SK-N-SH treated with all-trans-retinoic acid at 6 μM for 48 hours (cell line): ENCODE results near the gene ZNF606.

Source experiments
- ATAC-seq: fragments of 200-7000 bp; cut with Tn5 transposase; 3 replicates; pipeline ENCODE4 v1.9.1; 2020; ENCODE audit warnings: mild to moderate bottlenecking, moderate library complexity
- ARNTL ChIP-seq: fragments of 450-650 bp; formaldehyde crosslinking; IDR thresholded peaks from 2 replicates; pipeline ENCODE4 v1.5.0; 2020; ENCODE audit warnings: low read depth, mild to moderate bottlenecking, moderate library complexity, borderline replicate concordance
- BACH2 ChIP-seq: fragments of 250-450 bp; sonication (Bioruptor Pico); IDR thresholded peaks from 2 replicates; pipeline ENCODE4 v1.9.0; 2021; ENCODE audit warnings: mild to moderate bottlenecking, borderline replicate concordance
- CSDC2 ChIP-seq: fragments of 250-450 bp; sonication (Bioruptor Pico); IDR thresholded peaks from 2 replicates; pipeline ENCODE4 v1.5.0; 2020; ENCODE audit warnings: mild to moderate bottlenecking, moderate library complexity
- ESRRG ChIP-seq: fragments of 250-450 bp; sonication (Bioruptor Pico); IDR thresholded peaks from 2 replicates; pipeline ENCODE4 v1.6.1; 2021; ENCODE audit warnings: mild to moderate bottlenecking
- GLIS3 ChIP-seq: fragments of 250-450 bp; sonication (Bioruptor Pico); IDR thresholded peaks from 2 replicates; pipeline ENCODE4 v1.5.0; 2020; ENCODE audit warnings: mild to moderate bottlenecking, moderate library complexity
- ISL1 ChIP-seq: fragments of 250-450 bp; sonication (Bioruptor Pico); IDR thresholded peaks from 2 replicates; pipeline ENCODE4 v2.1.2; 2022; ENCODE audit warnings: mild to moderate bottlenecking, moderate library complexity
- OSR1 ChIP-seq: fragments of 250-450 bp; sonication (Bioruptor Pico); IDR thresholded peaks from 2 replicates; pipeline ENCODE4 v1.8.0; 2022; ENCODE audit warnings: moderate library complexity, mild to moderate bottlenecking, inconsistent platforms
- PPARA ChIP-seq: fragments of 250-450 bp; sonication (Bioruptor Pico); IDR thresholded peaks from 2 replicates; pipeline ENCODE4 v1.5.0; 2020; ENCODE audit warnings: mild to moderate bottlenecking, borderline replicate concordance
- RARB ChIP-seq: fragments of 250-450 bp; sonication (Bioruptor Pico); IDR thresholded peaks from 2 replicates; pipeline ENCODE4 v1.8.0; 2021; ENCODE audit warnings: mild to moderate bottlenecking, moderate library complexity
- SNAI2 ChIP-seq: fragments of 250-450 bp; sonication (Bioruptor Pico); IDR thresholded peaks from 2 replicates; pipeline ENCODE4 v1.5.0; 2020; ENCODE audit warnings: mild to moderate bottlenecking, moderate library complexity
- TCF4 ChIP-seq: fragments of 250-450 bp; sonication (Bioruptor Pico); IDR thresholded peaks from 2 replicates; pipeline ENCODE4 v1.8.0; 2021; ENCODE audit warnings: mild to moderate bottlenecking, moderate library complexity, borderline replicate concordance
- TOX ChIP-seq: fragments of 250-450 bp; sonication (Bioruptor Pico); IDR thresholded peaks from 2 replicates; pipeline ENCODE4 v1.8.0; 2021; ENCODE audit warnings: mild to moderate bottlenecking, moderate library complexity, borderline replicate concordance
- ZC3H10 ChIP-seq: fragments of 250-450 bp; sonication (Bioruptor Pico); IDR thresholded peaks from 2 replicates; pipeline ENCODE4 v1.5.1; 2021; ENCODE audit warnings: mild to moderate bottlenecking, moderate library complexity
- ZFP3 ChIP-seq: fragments of 250-450 bp; sonication (Bioruptor Pico); IDR thresholded peaks from 2 replicates; pipeline ENCODE4 v1.5.0; 2020; ENCODE audit warnings: mild to moderate bottlenecking, moderate library complexity
- ZFP30 ChIP-seq: fragments of 450-650 bp; formaldehyde crosslinking; IDR thresholded peaks from 2 replicates; pipeline ENCODE4 v1.5.0; 2022; ENCODE audit warnings: mild to moderate bottlenecking, moderate library complexity
- ZNF565 ChIP-seq: fragments of 450-650 bp; formaldehyde crosslinking; conservative IDR thresholded peaks from 2 replicates; pipeline ENCODE4 v1.5.0; 2020; ENCODE audit warnings: low read depth, mild to moderate bottlenecking, moderate library complexity
- ZNF70 ChIP-seq: fragments of 450-650 bp; formaldehyde crosslinking; IDR thresholded peaks from 2 replicates; pipeline ENCODE4 v1.5.0; 2020; ENCODE audit warnings: mild to moderate bottlenecking, moderate library complexity
- TF ChIP-seq, protein P1 (sequence below): fragments of 250-450 bp; sonication (Bioruptor Pico); IDR thresholded peaks from 2 replicates; pipeline ENCODE4 v1.5.1; 2020; ENCODE audit warnings: low read depth, mild to moderate bottlenecking, moderate library complexity
- TF ChIP-seq, protein P2 (sequence below): fragments of 250-450 bp; sonication (Bioruptor Pico); IDR thresholded peaks from 2 replicates; pipeline ENCODE4 v1.5.0; 2020; ENCODE audit warnings: mild to moderate bottlenecking, moderate library complexity
- TF ChIP-seq, protein P3 (sequence below): fragments of 250-450 bp; sonication (Bioruptor Pico); IDR thresholded peaks from 2 replicates; pipeline ENCODE4 v1.8.0; 2021; ENCODE audit warnings: low read depth, mild to moderate bottlenecking, moderate library complexity, borderline replicate concordance
- TF ChIP-seq, protein P4 (sequence below): fragments of 250-450 bp; sonication (Bioruptor Pico); IDR thresholded peaks from 2 replicates; pipeline ENCODE4 v1.5.1; 2021; ENCODE audit warnings: mild to moderate bottlenecking, moderate library complexity
- TF ChIP-seq, protein P5 (sequence below): fragments of 250-450 bp; sonication (Bioruptor Pico); IDR thresholded peaks from 2 replicates; pipeline ENCODE4 v1.8.0; 2020; ENCODE audit warnings: mild to moderate bottlenecking, moderate library complexity, borderline replicate concordance

Gene ZNF606

DNA sequence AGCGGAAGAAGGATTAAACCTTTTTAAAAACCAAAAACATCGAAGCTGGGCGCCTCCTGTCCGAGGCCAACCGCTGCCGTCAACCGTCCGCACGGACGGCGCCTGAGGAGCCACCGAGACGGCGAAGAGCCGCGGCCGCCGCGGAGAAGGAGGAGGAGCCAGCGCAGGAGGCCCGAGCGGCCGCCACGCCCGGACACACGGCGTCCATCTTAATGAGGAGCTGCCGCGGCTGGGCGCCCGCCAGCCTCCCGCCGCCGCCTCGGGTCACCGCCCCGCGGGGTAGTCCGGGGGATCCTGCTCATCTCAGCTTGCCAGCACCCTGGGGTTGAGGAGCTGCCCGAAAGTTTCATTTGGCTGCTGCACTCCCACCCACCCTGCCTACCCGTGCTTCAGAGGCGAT is 41.8 kb upstream of the ZNF606 start:
- TF ChIP-seq ZNF70 (CRISPR knock-in tag), result no peak
- TF ChIP-seq, protein P1, sequence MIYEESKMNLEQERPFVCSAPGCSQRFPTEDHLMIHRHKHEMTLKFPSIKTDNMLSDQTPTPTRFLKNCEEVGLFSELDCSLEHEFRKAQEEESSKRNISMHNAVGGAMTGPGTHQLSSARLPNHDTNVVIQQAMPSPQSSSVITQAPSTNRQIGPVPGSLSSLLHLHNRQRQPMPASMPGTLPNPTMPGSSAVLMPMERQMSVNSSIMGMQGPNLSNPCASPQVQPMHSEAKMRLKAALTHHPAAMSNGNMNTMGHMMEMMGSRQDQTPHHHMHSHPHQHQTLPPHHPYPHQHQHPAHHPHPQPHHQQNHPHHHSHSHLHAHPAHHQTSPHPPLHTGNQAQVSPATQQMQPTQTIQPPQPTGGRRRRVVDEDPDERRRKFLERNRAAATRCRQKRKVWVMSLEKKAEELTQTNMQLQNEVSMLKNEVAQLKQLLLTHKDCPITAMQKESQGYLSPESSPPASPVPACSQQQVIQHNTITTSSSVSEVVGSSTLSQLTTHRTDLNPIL, result no peak
- no peak for TF ChIP-seq BACH2 (CRISPR knock-in tag)
- TF ChIP-seq RARB (CRISPR knock-in tag), result no peak
- TF ChIP-seq, protein P2, sequence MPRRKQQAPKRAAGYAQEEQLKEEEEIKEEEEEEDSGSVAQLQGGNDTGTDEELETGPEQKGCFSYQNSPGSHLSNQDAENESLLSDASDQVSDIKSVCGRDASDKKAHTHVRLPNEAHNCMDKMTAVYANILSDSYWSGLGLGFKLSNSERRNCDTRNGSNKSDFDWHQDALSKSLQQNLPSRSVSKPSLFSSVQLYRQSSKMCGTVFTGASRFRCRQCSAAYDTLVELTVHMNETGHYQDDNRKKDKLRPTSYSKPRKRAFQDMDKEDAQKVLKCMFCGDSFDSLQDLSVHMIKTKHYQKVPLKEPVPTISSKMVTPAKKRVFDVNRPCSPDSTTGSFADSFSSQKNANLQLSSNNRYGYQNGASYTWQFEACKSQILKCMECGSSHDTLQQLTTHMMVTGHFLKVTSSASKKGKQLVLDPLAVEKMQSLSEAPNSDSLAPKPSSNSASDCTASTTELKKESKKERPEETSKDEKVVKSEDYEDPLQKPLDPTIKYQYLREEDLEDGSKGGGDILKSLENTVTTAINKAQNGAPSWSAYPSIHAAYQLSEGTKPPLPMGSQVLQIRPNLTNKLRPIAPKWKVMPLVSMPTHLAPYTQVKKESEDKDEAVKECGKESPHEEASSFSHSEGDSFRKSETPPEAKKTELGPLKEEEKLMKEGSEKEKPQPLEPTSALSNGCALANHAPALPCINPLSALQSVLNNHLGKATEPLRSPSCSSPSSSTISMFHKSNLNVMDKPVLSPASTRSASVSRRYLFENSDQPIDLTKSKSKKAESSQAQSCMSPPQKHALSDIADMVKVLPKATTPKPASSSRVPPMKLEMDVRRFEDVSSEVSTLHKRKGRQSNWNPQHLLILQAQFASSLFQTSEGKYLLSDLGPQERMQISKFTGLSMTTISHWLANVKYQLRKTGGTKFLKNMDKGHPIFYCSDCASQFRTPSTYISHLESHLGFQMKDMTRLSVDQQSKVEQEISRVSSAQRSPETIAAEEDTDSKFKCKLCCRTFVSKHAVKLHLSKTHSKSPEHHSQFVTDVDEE (CRISPR knock-in tag), result no peak
- no peak for TF ChIP-seq OSR1 (CRISPR knock-in tag)
- TF ChIP-seq GLIS3 (CRISPR knock-in tag), result no peak
- no peak for TF ChIP-seq ISL1 (CRISPR knock-in tag)
- TF ChIP-seq SNAI2 (CRISPR knock-in tag), result no peak
- no peak for TF ChIP-seq CSDC2 (CRISPR knock-in tag)
- TF ChIP-seq, protein P3, sequence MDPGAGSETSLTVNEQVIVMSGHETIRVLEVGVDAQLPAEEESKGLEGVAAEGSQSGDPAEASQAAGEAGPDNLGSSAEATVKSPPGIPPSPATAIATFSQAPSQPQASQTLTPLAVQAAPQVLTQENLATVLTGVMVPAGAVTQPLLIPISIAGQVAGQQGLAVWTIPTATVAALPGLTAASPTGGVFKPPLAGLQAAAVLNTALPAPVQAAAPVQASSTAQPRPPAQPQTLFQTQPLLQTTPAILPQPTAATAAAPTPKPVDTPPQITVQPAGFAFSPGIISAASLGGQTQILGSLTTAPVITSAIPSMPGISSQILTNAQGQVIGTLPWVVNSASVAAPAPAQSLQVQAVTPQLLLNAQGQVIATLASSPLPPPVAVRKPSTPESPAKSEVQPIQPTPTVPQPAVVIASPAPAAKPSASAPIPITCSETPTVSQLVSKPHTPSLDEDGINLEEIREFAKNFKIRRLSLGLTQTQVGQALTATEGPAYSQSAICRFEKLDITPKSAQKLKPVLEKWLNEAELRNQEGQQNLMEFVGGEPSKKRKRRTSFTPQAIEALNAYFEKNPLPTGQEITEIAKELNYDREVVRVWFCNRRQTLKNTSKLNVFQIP (CRISPR knock-in tag), result no peak
- no peak for TF ChIP-seq ARNTL
- TF ChIP-seq PPARA, result no peak
- no peak for TF ChIP-seq TCF4 (CRISPR knock-in tag)
- no peak for TF ChIP-seq TOX (CRISPR knock-in tag)
- TF ChIP-seq ZFP30, result no peak
- TF ChIP-seq, protein P4, sequence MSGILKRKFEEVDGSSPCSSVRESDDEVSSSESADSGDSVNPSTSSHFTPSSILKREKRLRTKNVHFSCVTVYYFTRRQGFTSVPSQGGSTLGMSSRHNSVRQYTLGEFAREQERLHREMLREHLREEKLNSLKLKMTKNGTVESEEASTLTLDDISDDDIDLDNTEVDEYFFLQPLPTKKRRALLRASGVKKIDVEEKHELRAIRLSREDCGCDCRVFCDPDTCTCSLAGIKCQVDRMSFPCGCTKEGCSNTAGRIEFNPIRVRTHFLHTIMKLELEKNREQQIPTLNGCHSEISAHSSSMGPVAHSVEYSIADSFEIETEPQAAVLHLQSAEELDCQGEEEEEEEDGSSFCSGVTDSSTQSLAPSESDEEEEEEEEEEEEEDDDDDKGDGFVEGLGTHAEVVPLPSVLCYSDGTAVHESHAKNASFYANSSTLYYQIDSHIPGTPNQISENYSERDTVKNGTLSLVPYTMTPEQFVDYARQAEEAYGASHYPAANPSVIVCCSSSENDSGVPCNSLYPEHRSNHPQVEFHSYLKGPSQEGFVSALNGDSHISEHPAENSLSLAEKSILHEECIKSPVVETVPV (CRISPR knock-in tag), result no peak
- no peak for ATAC-seq

DNA sequence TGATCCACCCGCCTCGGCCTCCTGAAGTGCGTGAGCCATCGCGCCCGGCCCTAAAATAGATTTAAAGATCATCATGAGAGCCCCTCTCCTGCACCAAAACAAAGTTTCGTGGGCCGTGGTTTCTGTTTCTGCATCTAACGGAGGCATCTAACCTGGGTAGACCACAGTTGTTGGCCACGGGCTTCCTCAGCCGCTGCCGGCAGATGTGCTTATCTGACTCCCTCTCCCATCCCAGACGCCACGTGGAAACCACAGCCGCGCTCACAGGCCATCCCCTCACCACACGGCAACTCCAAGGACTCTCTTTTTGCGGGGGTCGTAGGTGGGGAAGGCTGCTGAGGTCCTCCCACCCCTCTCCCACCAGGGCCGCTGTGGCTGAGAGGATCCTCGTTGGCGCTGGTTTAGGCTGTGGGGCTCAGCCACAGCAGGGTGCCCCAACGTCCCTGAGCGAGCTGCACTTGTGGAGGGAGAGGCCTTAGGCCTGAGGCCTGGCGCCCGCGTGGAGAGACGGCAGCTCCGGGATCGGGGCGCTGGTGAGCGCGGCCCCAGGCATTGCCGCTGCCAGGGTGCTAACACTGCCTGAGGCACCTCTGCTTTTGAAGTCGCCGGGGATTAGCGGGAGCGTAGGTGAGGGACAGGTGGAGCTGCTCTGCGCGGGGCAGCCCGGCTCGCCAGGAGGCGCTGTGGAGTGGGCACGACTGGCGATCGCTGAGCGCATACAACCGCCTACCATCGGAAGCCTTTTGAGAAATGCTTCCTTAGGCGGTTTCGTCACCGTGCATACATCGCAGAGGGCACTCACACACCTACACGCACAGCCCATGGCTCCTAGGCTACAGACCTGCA is 40.1 kb upstream of the ZNF606 start:
- no peak for TF ChIP-seq ZNF565
- no peak for TF ChIP-seq ZNF70 (CRISPR knock-in tag)
- TF ChIP-seq ZC3H10 (CRISPR knock-in tag), result no peak
- TF ChIP-seq ZFP3 (CRISPR knock-in tag), result no peak
- no peak for TF ChIP-seq GLIS3 (CRISPR knock-in tag)
- no peak for TF ChIP-seq TOX (CRISPR knock-in tag)
- TF ChIP-seq, protein P5, sequence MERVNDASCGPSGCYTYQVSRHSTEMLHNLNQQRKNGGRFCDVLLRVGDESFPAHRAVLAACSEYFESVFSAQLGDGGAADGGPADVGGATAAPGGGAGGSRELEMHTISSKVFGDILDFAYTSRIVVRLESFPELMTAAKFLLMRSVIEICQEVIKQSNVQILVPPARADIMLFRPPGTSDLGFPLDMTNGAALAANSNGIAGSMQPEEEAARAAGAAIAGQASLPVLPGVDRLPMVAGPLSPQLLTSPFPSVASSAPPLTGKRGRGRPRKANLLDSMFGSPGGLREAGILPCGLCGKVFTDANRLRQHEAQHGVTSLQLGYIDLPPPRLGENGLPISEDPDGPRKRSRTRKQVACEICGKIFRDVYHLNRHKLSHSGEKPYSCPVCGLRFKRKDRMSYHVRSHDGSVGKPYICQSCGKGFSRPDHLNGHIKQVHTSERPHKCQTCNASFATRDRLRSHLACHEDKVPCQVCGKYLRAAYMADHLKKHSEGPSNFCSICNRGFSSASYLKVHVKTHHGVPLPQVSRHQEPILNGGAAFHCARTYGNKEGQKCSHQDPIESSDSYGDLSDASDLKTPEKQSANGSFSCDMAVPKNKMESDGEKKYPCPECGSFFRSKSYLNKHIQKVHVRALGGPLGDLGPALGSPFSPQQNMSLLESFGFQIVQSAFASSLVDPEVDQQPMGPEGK (CRISPR knock-in tag), result no peak
- TF ChIP-seq, protein P2 (CRISPR knock-in tag), result no peak
- TF ChIP-seq, protein P3 (CRISPR knock-in tag), result no peak
- TF ChIP-seq OSR1 (CRISPR knock-in tag), result no peak
- TF ChIP-seq, protein P1, result no peak
- TF ChIP-seq TCF4 (CRISPR knock-in tag), result no peak
- no peak for TF ChIP-seq BACH2 (CRISPR knock-in tag)
- TF ChIP-seq ARNTL, result no peak
- TF ChIP-seq CSDC2 (CRISPR knock-in tag), result no peak
- no peak for TF ChIP-seq PPARA
- TF ChIP-seq ESRRG (CRISPR knock-in tag), result no peak
- TF ChIP-seq ZFP30, result no peak
- ATAC-seq, result no peak
